ENCODE measurements around the gene ROCK2.
A peak's percentile ranks its signal among the peaks of the same experiment; 100 is the strongest.

GRCh38 chr2:11234309-11234708, 110.1 kb downstream of the ROCK2 start:
- TF ChIP-seq POLR2A (IDR thresholded peaks at IDR 0.05) (no peak), CTCF (IDR thresholded peaks at IDR 0.05) (peak; percentile 47 to 60 (median 52)), POLR2AphosphoS5 (IDR thresholded peaks at IDR 0.05) (no peak), EP300 (IDR thresholded peaks at IDR 0.05) (no peak)

Measured in sigmoid colon (tissue), 4 donors.